Osteoblast (primary cell): ENCODE data around the gene ZFPM1. TPM values are rescaled to one million over a fixed set of nuclear protein-coding genes. Genes with fewer than 3 reads are reported as not detected.
A peak's percentile ranks its signal among the peaks of the same experiment; 100 is the strongest.

Experiments used
- DNase-seq: peaks from one replicate; pipeline ENCODE4 v3.0.0; 2011; ENCODE audit warnings: low spot score, mixed read lengths; ENCODE audit not compliant: insufficient read length; ENCODE audit errors: missing footprints
- H2AFZ ChIP-seq: 2 replicates; pipeline ENCODE4 v1.6.0; 2011; ENCODE audit warnings: mild to moderate bottlenecking, low read length
- H3K27ac ChIP-seq: 2 replicates; pipeline ENCODE4 v1.5.1; 2011; ENCODE audit warnings: mild to moderate bottlenecking, low read depth, low read length, moderate library complexity
- H3K27me3 ChIP-seq: 2 replicates; pipeline ENCODE4 v1.6.0; 2012; ENCODE audit warnings: mild to moderate bottlenecking, control low read depth, inconsistent platforms, low read length, moderate library complexity; ENCODE audit not compliant: insufficient read depth
- H3K36me3 ChIP-seq: 2 replicates; pipeline ENCODE4 v1.5.1; 2011; ENCODE audit warnings: mild to moderate bottlenecking, low read length, control low read depth, moderate library complexity; ENCODE audit not compliant: insufficient read depth
- H3K4me1 ChIP-seq: 2 replicates; pipeline ENCODE4 v1.5.1; 2011; ENCODE audit warnings: mild to moderate bottlenecking, low read length, control low read depth, moderate library complexity; ENCODE audit not compliant: insufficient read depth
- H3K4me2 ChIP-seq: 2 replicates; pipeline ENCODE4 v1.6.0; 2011; ENCODE audit warnings: mild to moderate bottlenecking, low read length; ENCODE audit not compliant: insufficient read depth
- H3K4me3 ChIP-seq: fragments of 200-600 bp; sonication (generic); 3 replicates; pipeline ENCODE4 v1.5.1; 2012; ENCODE audit warnings: mild to moderate bottlenecking, low read length, inconsistent platforms; ENCODE audit not compliant: insufficient read depth
- H3K79me2 ChIP-seq: 2 replicates; pipeline ENCODE4 v1.6.0; 2012; ENCODE audit warnings: mild to moderate bottlenecking, low read length, control low read depth, inconsistent platforms; ENCODE audit not compliant: insufficient read depth
- H3K9me3 ChIP-seq: 2 replicates; pipeline ENCODE4 v1.5.1; 2011; ENCODE audit warnings: low read depth, low read length, control low read depth
- H4K20me1 ChIP-seq: 2 replicates; pipeline ENCODE4 v1.6.0; 2012; ENCODE audit warnings: mild to moderate bottlenecking, low read length, control low read depth; ENCODE audit not compliant: insufficient read depth
- CTCF ChIP-seq: IDR thresholded peaks from 2 replicates; pipeline ENCODE4 v1.5.1; 2011; ENCODE audit warnings: mild to moderate bottlenecking, low read depth, low read length, moderate library complexity; ENCODE audit errors: extremely low read depth
- total RNA-seq: library from RNA; depleted of rRNA; stranded (reverse); fragments of >200 nt; gene quantifications from 2 replicates; pipeline ENCODE4 v1.2.3, GENCODE V29; 2012

The ZFPM1 gene
- 0.88 and 2.2 TPM in 2 replicates for total RNA-seq

- Histone ChIP-seq H3K27ac (no peak within 1 kb of the TSS), H3K4me1 (peaks cover 14% of the 10 kb centered on the region), H3K9me3 (no peaks in the 10 kb centered on the region), H3K79me2 (no peaks in the 10 kb centered on the region), H3K4me2 (peak within 1 kb of the TSS; percentile 83), H4K20me1 (peaks cover 12% of the 10 kb centered on the region), H2AFZ (peak within 1 kb of the TSS; percentile 81), H3K27me3 (peaks cover 18% of the 10 kb centered on the region), H3K4me3 (peak within 1 kb of the TSS; percentile 76), H3K36me3 (no peaks in the 10 kb centered on the region)
- no peak for DNase-seq
- no peak for TF ChIP-seq CTCF
Observed at GRCh38 chr16:88453217-88453531, at the start of gene ZFPM1. ZFPM1 (plus strand) TSS chr16:88453280; CDS start chr16:88453639, 359 bp downstream.

- Histone ChIP-seq H3K79me2 (peaks cover 2% of the 10 kb centered on the region), H3K9me3 (no peaks in the 10 kb centered on the region), H2AFZ (no peak overlapping the region), H4K20me1 (peaks cover 20% of the 10 kb centered on the region), H3K27me3 (no peaks in the 10 kb centered on the region), H3K27ac (no peak overlapping the region), H3K4me1 (peaks cover 9% of the 10 kb centered on the region), H3K4me2 (no peak overlapping the region), H3K4me3 (no peak overlapping the region), H3K36me3 (no peaks in the 10 kb centered on the region)
- no peak for TF ChIP-seq CTCF
- DNase-seq: no peak
Observed at GRCh38 chr16:88403794-88404581, 49.1 kb upstream of the ZFPM1 start.

- DNase-seq: no peak
- H4K20me1 ChIP-seq: peaks cover 15% of the 10 kb centered on the region
- H3K79me2 ChIP-seq: peaks cover 4% of the 10 kb centered on the region
- TF ChIP-seq CTCF: no peak
- H3K9me3 ChIP-seq: no peaks in the 10 kb centered on the region
- no peak overlapping the region for H3K4me3 ChIP-seq
- no peak overlapping the region for H2AFZ ChIP-seq
- H3K4me1 ChIP-seq: peaks cover 9% of the 10 kb centered on the region
- H3K27ac ChIP-seq: no peak overlapping the region
- no peaks in the 10 kb centered on the region for H3K36me3 ChIP-seq
- H3K4me2 ChIP-seq: no peak overlapping the region
- no peaks in the 10 kb centered on the region for H3K27me3 ChIP-seq
Observed at GRCh38 chr16:88404769-88405168, 48.3 kb upstream of the ZFPM1 start.

GRCh38 chr16:88405216-88406060, 47.6 kb upstream of the ZFPM1 start:
- Histone ChIP-seq H2AFZ (peak overlapping the region; percentile 32), H3K4me2 (peak overlapping the region; percentile 64), H3K9me3 (no peaks in the 10 kb centered on the region), H3K4me3 (peak overlapping the region; percentile 44), H3K4me1 (peaks cover 9% of the 10 kb centered on the region), H4K20me1 (peaks cover 19% of the 10 kb centered on the region), H3K27ac (peak overlapping the region; percentile 19), H3K36me3 (no peaks in the 10 kb centered on the region), H3K79me2 (peaks cover 9% of the 10 kb centered on the region), H3K27me3 (no peaks in the 10 kb centered on the region)
- no peak for TF ChIP-seq CTCF
- peak; percentile 99 for DNase-seq
